ACC112 (cell line): ENCODE results near the gene NHEJ1.

Experiments
- H2AFZ ChIP-seq: fragments of 200-600 bp; sonication (generic); one replicate; pipeline ENCODE4 v1.6.0; 2017; ENCODE audit warnings: antibody characterized with exemption, low read length; ENCODE audit not compliant: unreplicated experiment
- H3K27ac ChIP-seq: fragments of 200-600 bp; sonication (generic); 2 replicates; pipeline ENCODE4 v1.5.1; 2014; ENCODE audit warnings: low read depth, mild to moderate bottlenecking, antibody characterized with exemption, low read length, moderate library complexity
- H3K27me3 ChIP-seq: fragments of 200-600 bp; sonication (generic); 2 replicates; pipeline ENCODE4 v1.6.1; 2014; ENCODE audit warnings: mild to moderate bottlenecking, antibody characterized with exemption, low read length, moderate library complexity, mixed read lengths; ENCODE audit not compliant: insufficient read depth
- H3K36me3 ChIP-seq: fragments of 200-600 bp; sonication (generic); 2 replicates; pipeline ENCODE4 v1.6.1; 2016; ENCODE audit warnings: mild to moderate bottlenecking, antibody characterized with exemption, low read length, moderate library complexity, mixed read lengths; ENCODE audit not compliant: insufficient read depth
- H3K4me1 ChIP-seq: fragments of 200-600 bp; sonication (generic); one replicate; pipeline ENCODE4 v1.6.1; 2016; ENCODE audit warnings: low read length, mixed read lengths; ENCODE audit not compliant: insufficient read depth, unreplicated experiment, control insufficient read depth
- H3K4me3 ChIP-seq: fragments of 200-600 bp; sonication (generic); 2 replicates; pipeline ENCODE4 v1.5.1; 2014; ENCODE audit warnings: mild to moderate bottlenecking, low read depth, low read length
- H3K79me2 ChIP-seq: fragments of 200-600 bp; sonication (generic); one replicate; pipeline ENCODE4 v1.6.0; 2016; ENCODE audit warnings: low read length; ENCODE audit not compliant: control insufficient read depth, unreplicated experiment, insufficient read depth

NHEJ1 gene

GRCh38 chr2:219099329-219099728, 61.3 kb downstream of the NHEJ1 start:
- Histone ChIP-seq H3K4me3 (no peak overlapping the region), H3K27me3 (no peaks in the 10 kb centered on the region), H3K79me2 (no peaks in the 10 kb centered on the region), H3K27ac (no peak overlapping the region), H3K4me1 (peaks cover 7% of the 10 kb centered on the region), H2AFZ (no peak overlapping the region), H3K36me3 (no peaks in the 10 kb centered on the region)

- Histone ChIP-seq H2AFZ (no peak overlapping the region), H3K4me3 (no peak overlapping the region), H3K27me3 (no peaks in the 10 kb centered on the region), H3K27ac (no peak overlapping the region), H3K4me1 (peaks cover 7% of the 10 kb centered on the region), H3K36me3 (no peaks in the 10 kb centered on the region), H3K79me2 (no peaks in the 10 kb centered on the region)
Measured at GRCh38 chr2:219095406-219095935, 65.1 kb downstream of the NHEJ1 start.

GRCh38 chr2:219094171-219094570, 66.4 kb downstream of the NHEJ1 start:
- Histone ChIP-seq H3K36me3 (no peaks in the 10 kb centered on the region), H3K79me2 (no peaks in the 10 kb centered on the region), H3K4me3 (no peak overlapping the region), H3K4me1 (peaks cover 2% of the 10 kb centered on the region), H2AFZ (no peak overlapping the region), H3K27me3 (no peaks in the 10 kb centered on the region), H3K27ac (no peak overlapping the region)

GRCh38 chr2:219090436-219091299, 69.9 kb downstream of the NHEJ1 start:
- no peaks in the 10 kb centered on the region for H3K79me2 ChIP-seq

GRCh38 chr2:219089330-219089729, 71.3 kb downstream of the NHEJ1 start:
- Histone ChIP-seq H2AFZ (no peak overlapping the region), H3K36me3 (no peaks in the 10 kb centered on the region), H3K4me1 (no peaks in the 10 kb centered on the region), H3K4me3 (no peak overlapping the region), H3K27ac (no peak overlapping the region), H3K79me2 (no peaks in the 10 kb centered on the region), H3K27me3 (no peaks in the 10 kb centered on the region)

More at GRCh38 chr2:219090436-219091299, 69.9 kb downstream of the NHEJ1 start:
- H3K27me3 ChIP-seq = no peaks in the 10 kb centered on the region
- no peak overlapping the region for H3K4me3 ChIP-seq
- no peak overlapping the region for H2AFZ ChIP-seq
- H3K4me1 ChIP-seq = no peaks in the 10 kb centered on the region
- H3K27ac ChIP-seq = no peak overlapping the region
- H3K36me3 ChIP-seq = no peaks in the 10 kb centered on the region

GRCh38 chr2:219087848-219088247, 72.8 kb downstream of the NHEJ1 start:
- Histone ChIP-seq H3K79me2 (no peaks in the 10 kb centered on the region), H3K36me3 (no peaks in the 10 kb centered on the region), H2AFZ (no peak overlapping the region), H3K27me3 (no peaks in the 10 kb centered on the region), H3K27ac (no peak overlapping the region), H3K4me1 (no peaks in the 10 kb centered on the region), H3K4me3 (no peak overlapping the region)

GRCh38 chr2:219087361-219087760, 73.3 kb downstream of the NHEJ1 start:
- Histone ChIP-seq H3K79me2 (no peaks in the 10 kb centered on the region), H2AFZ (no peak overlapping the region), H3K36me3 (no peaks in the 10 kb centered on the region), H3K4me3 (no peak overlapping the region), H3K27me3 (no peaks in the 10 kb centered on the region), H3K27ac (no peak overlapping the region), H3K4me1 (no peaks in the 10 kb centered on the region)

GRCh38 chr2:219086196-219086595, 74.4 kb downstream of the NHEJ1 start:
- Histone ChIP-seq H3K27ac (no peak overlapping the region), H3K36me3 (no peaks in the 10 kb centered on the region), H2AFZ (no peak overlapping the region), H3K27me3 (no peaks in the 10 kb centered on the region), H3K79me2 (no peaks in the 10 kb centered on the region), H3K4me3 (no peak overlapping the region), H3K4me1 (no peaks in the 10 kb centered on the region)

GRCh38 chr2:219084791-219085190, 75.8 kb downstream of the NHEJ1 start:
- no peaks in the 10 kb centered on the region for H3K27me3 ChIP-seq
- H3K4me3 ChIP-seq = no peak overlapping the region

GRCh38 chr2:219082332-219082958, 78.2 kb downstream of the NHEJ1 start:
- no peaks in the 10 kb centered on the region for H3K27me3 ChIP-seq

More at GRCh38 chr2:219084791-219085190, 75.8 kb downstream of the NHEJ1 start:
- no peak overlapping the region for H2AFZ ChIP-seq
- no peaks in the 10 kb centered on the region for H3K79me2 ChIP-seq
- H3K27ac ChIP-seq = no peak overlapping the region
- H3K36me3 ChIP-seq = no peaks in the 10 kb centered on the region
- H3K4me1 ChIP-seq = no peaks in the 10 kb centered on the region

More at GRCh38 chr2:219082332-219082958, 78.2 kb downstream of the NHEJ1 start:
- no peak overlapping the region for H3K4me3 ChIP-seq
- no peak overlapping the region for H3K27ac ChIP-seq
- H2AFZ ChIP-seq = no peak overlapping the region
- no peaks in the 10 kb centered on the region for H3K4me1 ChIP-seq
- no peaks in the 10 kb centered on the region for H3K79me2 ChIP-seq
- H3K36me3 ChIP-seq = no peaks in the 10 kb centered on the region
